Loucy (cell line): ENCODE data around the gene L3MBTL4.

Experiments used
- H2AFZ ChIP-seq: fragments of 200-600 bp; sonication (generic); 2 replicates; pipeline ENCODE4 v1.6.0; 2016; ENCODE audit warnings: antibody characterized with exemption, mild to moderate bottlenecking, low read length, moderate library complexity
- H3F3A ChIP-seq: fragments of 200-600 bp; 2 replicates; pipeline ENCODE4 v1.6.0; 2016; ENCODE audit warnings: antibody characterized with exemption, low read depth, mild to moderate bottlenecking
- H3K27me3 ChIP-seq: fragments of 200-600 bp; sonication (generic); 2 replicates; pipeline ENCODE4 v1.6.1; 2014; ENCODE audit warnings: low read length, mild to moderate bottlenecking; ENCODE audit not compliant: insufficient read depth, poor library complexity, severe bottlenecking
- H3K36me3 ChIP-seq: fragments of 200-600 bp; sonication (generic); 2 replicates; pipeline ENCODE4 v1.6.1; 2016; ENCODE audit warnings: low read length; ENCODE audit not compliant: insufficient read depth
- H3K4me1 ChIP-seq: fragments of 200-600 bp; sonication (generic); 2 replicates; pipeline ENCODE4 v1.5.1; 2014; ENCODE audit warnings: low read length, mild to moderate bottlenecking; ENCODE audit not compliant: insufficient read depth, poor library complexity, severe bottlenecking
- H3K4me2 ChIP-seq: fragments of 200-600 bp; sonication (generic); 2 replicates; pipeline ENCODE4 v1.6.0; 2014; ENCODE audit warnings: antibody characterized with exemption, low read length, low read depth, mild to moderate bottlenecking; ENCODE audit not compliant: poor library complexity, severe bottlenecking
- H3K4me3 ChIP-seq: fragments of 200-600 bp; sonication (generic); 2 replicates; pipeline ENCODE4 v1.5.1; 2014; ENCODE audit warnings: low read length, mild to moderate bottlenecking, mixed read lengths; ENCODE audit not compliant: poor library complexity, severe bottlenecking
- H3K79me2 ChIP-seq: fragments of 200-600 bp; sonication (generic); 2 replicates; pipeline ENCODE4 v1.6.1; 2014; ENCODE audit warnings: low read length; ENCODE audit not compliant: insufficient read depth
- H3K9ac ChIP-seq: fragments of 200-600 bp; sonication (generic); 2 replicates; pipeline ENCODE4 v1.6.0; 2014; ENCODE audit warnings: mild to moderate bottlenecking, low read depth, low read length, moderate library complexity; ENCODE audit not compliant: poor library complexity, severe bottlenecking
- H3K9me2 ChIP-seq: fragments of 200-600 bp; sonication (generic); replicated peaks from 2 replicates; pipeline ENCODE4 v1.6.1; 2016; ENCODE audit warnings: low read depth, low read length, mixed read lengths
- H3K9me3 ChIP-seq: fragments of 200-600 bp; sonication (generic); 2 replicates; pipeline ENCODE4 v1.6.1; 2014; ENCODE audit warnings: mild to moderate bottlenecking, antibody characterized with exemption, low read length, low read depth; ENCODE audit not compliant: insufficient read depth
- H4K20me1 ChIP-seq: fragments of 200-600 bp; sonication (generic); 2 replicates; pipeline ENCODE4 v1.6.0; 2014; ENCODE audit warnings: antibody characterized with exemption, low read length, mild to moderate bottlenecking; ENCODE audit not compliant: insufficient read depth, poor library complexity, severe bottlenecking
- CTCF ChIP-seq: fragments of 200-600 bp; sonication (generic); conservative IDR thresholded peaks from 2 replicates; pipeline ENCODE4 v1.5.1; 2014; ENCODE audit warnings: mild to moderate bottlenecking, antibody characterized with exemption, low read length
- EZH2phosphoT487 ChIP-seq: fragments of 200-600 bp; IDR thresholded peaks from 2 replicates; pipeline ENCODE4 v1.6.1; 2018; ENCODE audit warnings: antibody characterized with exemption, mild to moderate bottlenecking, moderate library complexity, borderline replicate concordance

L3MBTL4 gene

GRCh38 chr18:6327485-6327884 is 87.2 kb downstream of the L3MBTL4 start:
- no peaks in the 10 kb centered on the region for H3K36me3 ChIP-seq
- H3K9me2 ChIP-seq = no peaks in the 10 kb centered on the region
- no peaks in the 10 kb centered on the region for H3K9me3 ChIP-seq
- H3K4me3 ChIP-seq = no peak overlapping the region
- H3K9ac ChIP-seq = no peak overlapping the region
- H2AFZ ChIP-seq = no peak overlapping the region
- H3K79me2 ChIP-seq = no peaks in the 10 kb centered on the region
- TF ChIP-seq CTCF = no peak
- TF ChIP-seq EZH2phosphoT487 = no peak
- no peaks in the 10 kb centered on the region for H3K4me1 ChIP-seq
- H3K27me3 ChIP-seq = no peaks in the 10 kb centered on the region
- H3F3A ChIP-seq = no peaks in the 10 kb centered on the region
- H4K20me1 ChIP-seq = no peaks in the 10 kb centered on the region
- no peak overlapping the region for H3K4me2 ChIP-seq

GRCh38 chr18:6326566-6326965 is 88.1 kb downstream of the L3MBTL4 start:
- H3K4me3 ChIP-seq = no peak overlapping the region
- TF ChIP-seq EZH2phosphoT487 (no peak), CTCF (no peak)
- H3K9me2 ChIP-seq = no peaks in the 10 kb centered on the region
- no peak overlapping the region for H3K9ac ChIP-seq
- no peaks in the 10 kb centered on the region for H3K27me3 ChIP-seq
- no peaks in the 10 kb centered on the region for H3K9me3 ChIP-seq
- H3F3A ChIP-seq = no peaks in the 10 kb centered on the region
- H2AFZ ChIP-seq = no peak overlapping the region
- no peaks in the 10 kb centered on the region for H3K4me1 ChIP-seq
- no peak overlapping the region for H3K4me2 ChIP-seq
- no peaks in the 10 kb centered on the region for H4K20me1 ChIP-seq
- no peaks in the 10 kb centered on the region for H3K36me3 ChIP-seq
- H3K79me2 ChIP-seq = no peaks in the 10 kb centered on the region

GRCh38 chr18:6323319-6323889 is 91.3 kb downstream of the L3MBTL4 start:
- H3K27me3 ChIP-seq = no peaks in the 10 kb centered on the region
- TF ChIP-seq CTCF (no peak), EZH2phosphoT487 (no peak)
- no peaks in the 10 kb centered on the region for H3K9me3 ChIP-seq
- H2AFZ ChIP-seq = no peak overlapping the region
- H3K9ac ChIP-seq = no peak overlapping the region
- no peaks in the 10 kb centered on the region for H3K36me3 ChIP-seq
- H3F3A ChIP-seq = no peaks in the 10 kb centered on the region
- H3K4me2 ChIP-seq = no peak overlapping the region
- H3K79me2 ChIP-seq = no peaks in the 10 kb centered on the region
- no peaks in the 10 kb centered on the region for H3K4me1 ChIP-seq
- H3K9me2 ChIP-seq = no peaks in the 10 kb centered on the region
- no peaks in the 10 kb centered on the region for H4K20me1 ChIP-seq
- H3K4me3 ChIP-seq = no peak overlapping the region
